Measurements from ENCODE around the gene ENOX1.
"Not testable (repeated sequence)": the region's sequence is repeated elsewhere in the genome, so short reads cannot be mapped to it uniquely, and the experiment has no call there.

Gene ENOX1

DNA sequence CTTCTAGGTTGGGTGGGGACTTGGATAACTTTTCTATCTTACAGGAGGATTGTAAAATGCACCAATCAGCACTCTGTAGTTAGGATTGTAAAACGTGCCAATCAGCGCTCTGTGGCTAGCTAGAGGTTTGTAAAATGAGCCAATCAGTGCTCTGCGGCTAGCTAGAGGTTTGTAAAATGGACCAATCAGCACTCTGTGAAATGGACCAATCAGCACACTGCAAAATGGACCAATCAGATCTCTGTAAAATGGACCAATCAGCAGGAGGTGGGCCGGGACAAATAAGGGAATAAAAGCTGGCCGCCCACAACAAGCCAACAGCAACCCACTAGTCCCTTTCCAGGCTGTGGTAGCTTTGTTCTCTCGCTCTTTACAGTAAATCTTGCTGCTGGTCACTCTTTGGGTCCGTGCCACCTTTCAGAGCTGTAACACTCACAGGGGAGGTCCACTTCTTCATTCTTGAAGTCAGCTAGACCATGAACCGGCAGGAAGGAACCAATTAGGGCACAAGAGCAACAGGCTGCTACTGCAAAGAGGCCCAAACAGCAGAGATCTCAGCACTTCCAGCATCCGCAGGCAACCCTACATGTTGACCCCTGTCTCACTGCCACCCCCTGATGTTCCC, 606.6 kb downstream of the ENOX1 start:
- H3K18ac ChIP-seq (ENCODE audit: low read length) = no peak overlapping the region
- no CpG with 5 or more reads among the region's 9 CpGs for WGBS (ENCODE audit: extremely low coverage, insufficient coverage, insufficient read length)
- no peak overlapping the region for H3K14ac ChIP-seq (ENCODE audit: low read length)
- H3K4me3 ChIP-seq (ENCODE audit: low read depth, low read length) = no peak overlapping the region
- H3K4me1 ChIP-seq (ENCODE audit: control insufficient read depth in 1 of 2, insufficient read depth in 2 of 2, low read length in 2 of 2) = no peaks in the 10 kb centered on the region
- no peak overlapping the region for H3K4ac ChIP-seq (ENCODE audit: low read depth, low read length)
- no peak overlapping the region for H4K91ac ChIP-seq (ENCODE audit: low read depth, low read length)
- no peaks in the 10 kb centered on the region for H3K79me1 ChIP-seq (ENCODE audit: low read length)
- H3K9me3 ChIP-seq (ENCODE audit: insufficient read depth, low read depth, low read length) = peaks cover 4% of the 10 kb centered on the region
- no peak overlapping the region for H2BK120ac ChIP-seq (ENCODE audit: insufficient read depth, low read length, poor library complexity)
- H2BK12ac ChIP-seq (ENCODE audit: low read length) = no peak overlapping the region
- no peak overlapping the region for H2AFZ ChIP-seq (ENCODE audit: insufficient read depth, low read length, poor library complexity)
- no peak overlapping the region for H4K12ac ChIP-seq (ENCODE audit: low read depth, low read length)
- no peak for DNase-seq
- H3K27ac ChIP-seq (ENCODE audit: low read depth, low read length) = no peak overlapping the region
- H3K23ac ChIP-seq (ENCODE audit: low read length) = no peak overlapping the region
- no peak overlapping the region for H4K8ac ChIP-seq (ENCODE audit: low read depth, low read length)
- H2BK5ac ChIP-seq (ENCODE audit: low read depth, low read length, poor library complexity) = no peak overlapping the region
- no peak overlapping the region for H2AK5ac ChIP-seq (ENCODE audit: low read length)
- no peaks in the 10 kb centered on the region for H3K79me2 ChIP-seq (ENCODE audit: control insufficient read depth, insufficient read depth, low read length, poor library complexity)
- no peak overlapping the region for H3K9ac ChIP-seq (ENCODE audit: low read length)
- H3K27me3 ChIP-seq (ENCODE audit: insufficient read depth, low read length) = no peaks in the 10 kb centered on the region
- H3K36me3 ChIP-seq (ENCODE audit: control insufficient read depth in 1 of 2, insufficient read depth in 2 of 2, low read length in 2 of 2) = no peaks in the 10 kb centered on the region
- no peak overlapping the region for H3K4me2 ChIP-seq (ENCODE audit: low read length)

DNA sequence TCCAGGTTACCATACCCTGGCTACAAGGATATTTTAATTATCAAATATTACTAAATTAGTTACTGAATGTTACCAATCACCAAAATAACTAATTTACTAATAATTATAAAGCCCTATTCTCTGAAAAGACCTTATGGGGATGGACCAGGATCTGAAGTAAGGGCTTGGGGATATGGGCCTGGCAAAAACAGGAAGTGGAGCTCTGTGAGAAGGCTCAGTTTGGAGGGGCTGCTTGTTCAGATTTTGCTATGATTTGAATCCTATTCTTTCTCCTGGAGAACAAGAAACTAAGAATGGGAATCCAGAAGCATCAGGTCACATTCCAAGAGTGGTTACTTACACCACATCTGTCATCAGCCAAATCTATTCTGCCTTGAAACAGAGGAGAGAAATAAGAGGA, 615.3 kb downstream of the ENOX1 start:
- Histone ChIP-seq H3K36me3 (ENCODE audit: control insufficient read depth in 1 of 2, insufficient read depth in 2 of 2, low read length in 2 of 2) (no peaks in the 10 kb centered on the region), H2BK120ac (ENCODE audit: insufficient read depth, low read length, poor library complexity) (no peak overlapping the region), H4K91ac (ENCODE audit: low read depth, low read length) (no peak overlapping the region), H2AK5ac (ENCODE audit: low read length) (no peak overlapping the region), H3K23ac (ENCODE audit: low read length) (no peak overlapping the region), H3K9me3 (ENCODE audit: insufficient read depth, low read depth, low read length) (no peaks in the 10 kb centered on the region), H3K14ac (ENCODE audit: low read length) (no peak overlapping the region), H2BK12ac (ENCODE audit: low read length) (no peak overlapping the region), H3K4me2 (ENCODE audit: low read length) (no peak overlapping the region), H2BK5ac (ENCODE audit: low read depth, low read length, poor library complexity) (no peak overlapping the region), H3K27me3 (ENCODE audit: insufficient read depth, low read length) (no peaks in the 10 kb centered on the region), H3K79me2 (ENCODE audit: control insufficient read depth, insufficient read depth, low read length, poor library complexity) (no peaks in the 10 kb centered on the region), H3K4me1 (ENCODE audit: control insufficient read depth in 1 of 2, insufficient read depth in 2 of 2, low read length in 2 of 2) (no peaks in the 10 kb centered on the region), H3K79me1 (ENCODE audit: low read length) (no peaks in the 10 kb centered on the region), H4K12ac (ENCODE audit: low read depth, low read length) (no peak overlapping the region), H3K4ac (ENCODE audit: low read depth, low read length) (no peak overlapping the region), H3K18ac (ENCODE audit: low read length) (no peak overlapping the region), H3K9ac (ENCODE audit: low read length) (no peak overlapping the region), H4K8ac (ENCODE audit: low read depth, low read length) (no peak overlapping the region), H2AFZ (ENCODE audit: insufficient read depth, low read length, poor library complexity) (no peak overlapping the region), H3K27ac (ENCODE audit: low read depth, low read length) (no peak overlapping the region), H3K4me3 (ENCODE audit: low read depth, low read length) (no peak overlapping the region)
- DNase-seq = no peak

DNA sequence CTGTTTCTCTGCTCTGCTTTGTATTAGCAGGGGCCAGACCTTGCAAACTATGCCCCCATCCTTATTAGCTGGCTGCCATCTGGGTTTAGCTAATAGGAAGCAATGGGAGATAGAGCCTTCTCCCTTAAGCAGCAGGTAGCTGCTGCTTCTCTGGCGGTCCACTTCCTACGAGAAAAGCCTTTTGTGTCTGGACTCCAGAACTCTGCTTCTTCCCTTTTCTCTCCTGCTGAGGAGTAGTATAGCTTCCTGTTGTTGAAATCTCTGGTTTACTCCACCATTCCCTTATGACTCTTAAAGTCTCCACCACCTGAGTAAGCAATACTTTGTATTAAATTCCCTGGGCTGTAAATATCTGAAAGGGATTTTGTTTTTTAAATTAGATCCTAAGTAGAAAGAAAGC, 616.3 kb downstream of the ENOX1 start:
- H3K9ac ChIP-seq (ENCODE audit: low read length) = no peak overlapping the region
- no peak overlapping the region for H4K8ac ChIP-seq (ENCODE audit: low read depth, low read length)
- H4K91ac ChIP-seq (ENCODE audit: low read depth, low read length) = no peak overlapping the region
- no peak overlapping the region for H3K4me2 ChIP-seq (ENCODE audit: low read length)
- no peaks in the 10 kb centered on the region for H3K79me1 ChIP-seq (ENCODE audit: low read length)
- no peak overlapping the region for H2BK5ac ChIP-seq (ENCODE audit: low read depth, low read length, poor library complexity)
- H3K4ac ChIP-seq (ENCODE audit: low read depth, low read length) = no peak overlapping the region
- no peak for DNase-seq
- no peak overlapping the region for H3K14ac ChIP-seq (ENCODE audit: low read length)
- no peaks in the 10 kb centered on the region for H3K36me3 ChIP-seq (ENCODE audit: control insufficient read depth in 1 of 2, insufficient read depth in 2 of 2, low read length in 2 of 2)
- no peak overlapping the region for H4K12ac ChIP-seq (ENCODE audit: low read depth, low read length)
- H2BK120ac ChIP-seq (ENCODE audit: insufficient read depth, low read length, poor library complexity) = no peak overlapping the region
- no peaks in the 10 kb centered on the region for H3K27me3 ChIP-seq (ENCODE audit: insufficient read depth, low read length)
- H3K79me2 ChIP-seq (ENCODE audit: control insufficient read depth, insufficient read depth, low read length, poor library complexity) = no peaks in the 10 kb centered on the region
- H3K4me3 ChIP-seq (ENCODE audit: low read depth, low read length) = no peak overlapping the region
- no peak overlapping the region for H3K23ac ChIP-seq (ENCODE audit: low read length)
- H2AFZ ChIP-seq (ENCODE audit: insufficient read depth, low read length, poor library complexity) = no peak overlapping the region
- WGBS (ENCODE audit: extremely low coverage, insufficient coverage, insufficient read length) = no CpG with 5 or more reads among the region's 2 CpGs
- H3K18ac ChIP-seq (ENCODE audit: low read length) = no peak overlapping the region
- no peak overlapping the region for H2BK12ac ChIP-seq (ENCODE audit: low read length)
- no peaks in the 10 kb centered on the region for H3K4me1 ChIP-seq (ENCODE audit: control insufficient read depth in 1 of 2, insufficient read depth in 2 of 2, low read length in 2 of 2)
- H3K27ac ChIP-seq (ENCODE audit: low read depth, low read length) = no peak overlapping the region
- H3K9me3 ChIP-seq (ENCODE audit: insufficient read depth, low read depth, low read length) = no peaks in the 10 kb centered on the region
- no peak overlapping the region for H2AK5ac ChIP-seq (ENCODE audit: low read length)

DNA sequence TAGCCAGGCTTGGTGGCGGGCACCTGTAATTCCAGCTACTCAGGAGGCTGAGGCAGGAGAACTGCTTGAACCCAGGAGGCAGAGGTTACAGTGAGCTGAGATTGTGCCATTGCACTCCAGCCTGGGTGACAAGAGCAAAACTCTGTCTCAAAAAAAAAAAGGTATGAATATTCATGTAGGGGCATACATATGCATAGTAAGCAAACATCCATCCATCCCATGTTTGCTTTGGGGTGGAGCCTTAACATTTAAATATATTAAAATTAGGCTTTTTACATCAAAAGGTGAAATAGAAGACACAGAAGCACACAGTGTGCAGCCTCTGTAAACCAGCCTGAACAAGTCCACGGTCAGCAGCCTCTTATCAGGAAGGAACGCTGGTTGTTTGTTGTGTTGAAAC, 618.3 kb downstream of the ENOX1 start:
- not testable (repeated sequence) for H3K9me3 ChIP-seq (ENCODE audit: insufficient read depth, low read depth, low read length); H3K4me3 ChIP-seq (ENCODE audit: low read depth, low read length); H2BK120ac ChIP-seq (ENCODE audit: insufficient read depth, low read length, poor library complexity); H4K12ac ChIP-seq (ENCODE audit: low read depth, low read length); H3K79me1 ChIP-seq (ENCODE audit: low read length); H3K27me3 ChIP-seq (ENCODE audit: insufficient read depth, low read length); H3K4me1 ChIP-seq (ENCODE audit: control insufficient read depth in 1 of 2, insufficient read depth in 2 of 2, low read length in 2 of 2); H4K91ac ChIP-seq (ENCODE audit: low read depth, low read length); H2BK5ac ChIP-seq (ENCODE audit: low read depth, low read length, poor library complexity); H3K36me3 ChIP-seq (ENCODE audit: control insufficient read depth in 1 of 2, insufficient read depth in 2 of 2, low read length in 2 of 2); H3K18ac ChIP-seq (ENCODE audit: low read length); H3K4ac ChIP-seq (ENCODE audit: low read depth, low read length); H2AFZ ChIP-seq (ENCODE audit: insufficient read depth, low read length, poor library complexity); H3K23ac ChIP-seq (ENCODE audit: low read length); H4K8ac ChIP-seq (ENCODE audit: low read depth, low read length); H3K79me2 ChIP-seq (ENCODE audit: control insufficient read depth, insufficient read depth, low read length, poor library complexity); H3K4me2 ChIP-seq (ENCODE audit: low read length); H2AK5ac ChIP-seq (ENCODE audit: low read length); H3K9ac ChIP-seq (ENCODE audit: low read length); DNase-seq; H3K27ac ChIP-seq (ENCODE audit: low read depth, low read length); H3K14ac ChIP-seq (ENCODE audit: low read length); H2BK12ac ChIP-seq (ENCODE audit: low read length)
- WGBS (ENCODE audit: extremely low coverage, insufficient coverage, insufficient read length) = no CpG with 5 or more reads among the region's 3 CpGs
